ENCODE data around the gene CBX3.
"Not testable (repeated sequence)": the region's sequence is repeated elsewhere in the genome, so short reads cannot be mapped to it uniquely, and the experiment has no call there.

CBX3 gene

DNA sequence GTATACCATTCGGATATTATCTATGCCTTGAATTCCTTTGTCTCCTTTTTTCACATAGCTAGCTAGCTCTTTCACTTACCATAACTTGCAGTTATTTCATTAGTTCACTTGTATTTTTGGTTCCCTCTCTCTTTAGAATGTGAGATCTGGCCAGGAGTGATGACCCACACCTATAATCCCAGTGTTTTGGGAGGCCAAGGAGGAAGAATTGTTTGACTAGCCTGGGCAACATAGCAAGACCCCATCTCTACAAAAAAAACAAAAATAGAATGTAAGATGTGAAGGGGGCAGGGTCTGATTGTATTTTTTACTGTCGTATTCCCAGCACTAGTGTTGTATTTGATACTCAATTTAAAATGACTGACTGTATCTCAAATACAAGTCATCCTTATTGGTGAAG, 29.9 kb upstream of the CBX3 start:
- DNase-seq = no peak

DNA sequence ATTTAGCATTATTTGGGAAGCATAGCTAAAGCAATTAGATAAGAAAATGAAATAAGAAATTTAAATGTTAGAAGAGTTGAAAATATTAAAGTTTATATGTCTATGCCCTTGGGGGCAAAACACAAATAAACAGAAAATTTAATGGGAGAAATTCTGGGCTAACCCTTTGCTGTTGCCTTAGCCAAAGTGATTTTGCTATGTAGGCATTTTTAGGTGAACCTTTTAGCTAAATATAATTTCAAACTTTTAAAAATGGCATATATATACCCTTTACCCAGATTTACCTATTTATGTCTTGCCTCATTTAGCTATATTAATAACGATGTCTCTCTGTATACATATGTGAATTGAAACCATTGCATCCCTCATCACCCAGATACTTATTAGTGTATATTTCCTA, 29.5 kb upstream of the CBX3 start:
- no peak for DNase-seq

DNA sequence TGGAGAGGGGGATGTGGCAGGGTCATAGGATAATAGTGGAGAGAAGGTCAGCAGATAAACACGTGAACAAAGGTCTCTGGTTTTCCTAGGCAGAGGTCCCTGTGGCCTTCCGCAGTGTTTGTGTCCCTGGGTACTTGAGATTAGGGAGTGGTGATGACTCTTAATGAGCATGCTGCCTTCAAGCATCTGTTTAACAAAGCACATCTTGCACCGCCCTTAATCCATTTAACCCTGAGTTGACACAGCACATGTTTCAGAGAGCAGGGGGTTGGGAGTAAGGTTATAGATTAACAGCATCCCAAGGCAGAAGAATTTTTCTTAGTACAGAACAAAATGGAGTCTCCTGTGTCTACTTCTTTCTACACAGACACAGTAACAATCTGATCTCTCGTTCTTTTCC, 25.6 kb upstream of the CBX3 start:
- DNase-seq = not testable (repeated sequence)

- not testable (repeated sequence) for DNase-seq
Observed at GRCh38 chr7:26176696-26177095, 24.8 kb upstream of the CBX3 start.

GRCh38 chr7:26177269-26177668, 24.3 kb upstream of the CBX3 start:
- DNase-seq = not testable (repeated sequence)

DNA sequence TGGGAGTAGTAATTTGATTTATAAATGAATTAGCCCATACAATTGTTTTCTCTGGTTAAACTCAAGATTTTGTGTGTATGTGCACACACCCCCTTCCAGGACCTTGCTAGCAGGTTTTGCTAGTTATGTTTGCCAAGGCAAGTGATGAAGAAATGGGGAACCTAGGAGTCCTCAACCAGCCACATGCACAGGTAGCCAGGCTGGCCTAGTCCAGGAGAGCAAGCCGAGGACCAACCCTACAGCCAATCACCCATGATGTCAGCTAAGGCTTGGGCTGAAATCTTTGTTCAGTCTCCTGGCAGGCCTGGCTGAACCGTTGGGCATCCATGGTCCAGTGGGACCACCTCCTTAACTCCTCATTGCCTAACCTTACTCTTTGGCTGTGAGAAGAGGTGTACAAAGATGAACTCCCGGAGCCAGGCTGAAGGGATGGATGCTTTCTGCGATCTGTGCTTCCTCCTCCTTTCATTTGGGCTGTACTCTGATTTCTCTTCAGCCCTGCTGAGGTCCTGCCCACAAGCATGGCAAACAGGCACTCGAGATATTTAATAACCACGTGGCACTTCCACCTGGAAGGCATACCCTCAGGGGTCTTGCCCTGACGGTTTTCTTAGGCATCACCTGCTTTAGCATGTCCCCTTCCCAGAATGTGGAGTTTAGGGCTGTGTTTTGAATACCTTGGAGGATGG, 23.1 kb upstream of the CBX3 start:
- no peak for DNase-seq

DNA sequence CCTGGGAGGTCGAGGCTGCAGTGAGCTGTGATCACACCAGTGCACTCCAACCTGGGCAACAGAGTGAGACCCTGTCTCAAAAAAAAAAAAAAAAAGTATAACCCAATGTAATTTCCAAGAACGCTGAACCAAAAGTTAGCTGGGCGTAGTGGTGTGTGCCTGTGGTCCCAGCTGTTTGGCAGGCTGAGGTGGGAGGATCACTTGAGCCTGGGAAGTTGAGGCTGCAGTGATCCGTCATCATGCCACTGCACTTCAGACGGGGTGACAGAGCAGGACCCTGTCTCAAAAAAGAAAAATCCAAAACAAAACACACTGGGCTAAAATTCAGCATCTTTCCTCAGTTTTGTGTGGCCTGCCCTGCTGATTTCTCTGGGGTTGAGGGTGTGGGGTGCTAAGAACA, 22.1 kb upstream of the CBX3 start:
- DNase-seq = no peak

DNA sequence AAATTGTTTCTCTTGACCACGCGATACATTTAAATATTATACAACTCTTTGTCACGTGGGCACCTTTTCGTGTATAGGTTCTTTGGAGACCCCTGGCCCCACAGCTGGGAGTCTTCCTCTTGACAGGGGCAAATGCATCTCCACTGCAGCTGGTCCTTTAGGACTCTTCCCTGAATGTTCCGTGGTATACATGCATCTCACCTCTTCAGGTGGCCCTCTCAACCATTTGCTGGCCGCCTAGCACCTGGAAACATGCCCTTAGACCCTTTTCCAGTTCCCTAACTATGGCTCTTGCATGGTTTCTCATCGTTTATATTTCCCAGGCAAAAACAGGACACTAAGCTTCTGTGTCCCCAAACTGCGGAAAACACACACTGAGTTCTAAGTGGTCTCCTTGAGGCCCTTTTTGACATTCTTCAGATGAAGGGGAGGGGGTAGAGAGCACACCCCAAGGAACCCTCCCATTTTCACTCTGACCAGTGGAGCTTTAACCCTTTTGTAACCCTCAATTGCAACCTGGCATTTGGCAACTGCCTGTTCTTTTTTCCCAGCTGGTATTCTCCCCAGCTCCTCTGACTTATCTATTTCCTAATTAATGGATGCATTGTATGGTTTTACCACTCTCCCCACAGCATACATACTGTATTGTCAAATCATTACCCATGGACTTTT, 21.6 kb upstream of the CBX3 start:
- DNase-seq = no peak

DNA sequence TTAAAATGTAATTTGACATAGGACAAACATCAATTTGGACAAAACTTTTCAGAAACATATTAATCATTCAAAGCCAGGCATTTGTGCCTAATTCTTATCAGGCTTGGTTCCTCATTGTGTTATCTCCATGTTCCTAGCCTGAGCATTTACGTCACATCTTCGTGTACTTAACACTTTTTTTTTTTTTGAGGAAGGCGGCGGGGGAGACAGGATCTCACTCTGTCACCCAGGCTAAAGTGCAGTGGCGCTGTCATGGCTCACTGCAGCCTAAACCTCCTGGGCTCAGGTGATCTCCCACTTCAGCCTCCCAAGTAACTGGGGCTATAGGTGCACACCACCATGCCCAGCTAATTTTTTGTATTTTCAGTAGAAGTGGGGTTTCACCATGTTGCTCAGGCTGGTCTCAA, 20.8 kb upstream of the CBX3 start:
- DNase-seq = no peak

DNA sequence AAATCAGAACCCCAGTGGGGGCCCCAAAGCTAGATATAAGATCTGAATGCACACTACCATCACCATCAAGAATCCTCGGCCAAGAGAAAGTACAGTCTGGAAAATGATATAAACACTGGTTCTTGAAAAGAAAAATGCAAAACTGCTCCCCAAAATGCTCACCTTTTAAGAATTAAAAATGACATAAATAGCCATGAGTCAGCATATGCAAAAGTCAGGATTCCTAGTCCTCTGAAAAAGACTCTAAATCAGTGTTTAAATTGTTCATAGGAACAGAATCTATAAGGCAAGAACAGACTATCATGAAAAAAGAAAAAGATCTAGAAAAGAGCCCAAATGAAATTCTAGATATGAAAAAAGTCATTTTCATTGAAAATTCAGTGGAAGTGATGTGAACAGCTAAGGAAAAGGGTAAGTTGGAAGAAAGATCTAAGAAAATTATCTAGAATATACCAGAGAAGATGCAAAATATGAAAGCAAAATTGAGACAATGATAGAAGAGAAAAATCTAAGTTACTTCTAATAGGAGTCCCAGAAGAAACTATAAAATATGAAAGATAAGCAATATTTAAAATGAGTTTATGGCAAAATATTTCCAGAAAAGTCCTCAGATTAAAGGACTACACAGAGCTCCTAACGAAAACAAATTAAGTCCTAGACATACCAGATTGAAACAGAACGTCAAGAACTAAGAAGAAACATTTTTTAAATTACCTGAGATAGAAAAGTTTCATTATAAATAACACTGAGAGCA, 19.9 kb upstream of the CBX3 start:
- DNase-seq = no peak

- no peak for DNase-seq
Observed at GRCh38 chr7:26182283-26182682, 19.3 kb upstream of the CBX3 start.

GRCh38 chr7:26182706-26183105, 18.8 kb upstream of the CBX3 start:
- DNase-seq = no peak

GRCh38 chr7:26183545-26184280, 17.8 kb upstream of the CBX3 start:
- no peak for DNase-seq

DNA sequence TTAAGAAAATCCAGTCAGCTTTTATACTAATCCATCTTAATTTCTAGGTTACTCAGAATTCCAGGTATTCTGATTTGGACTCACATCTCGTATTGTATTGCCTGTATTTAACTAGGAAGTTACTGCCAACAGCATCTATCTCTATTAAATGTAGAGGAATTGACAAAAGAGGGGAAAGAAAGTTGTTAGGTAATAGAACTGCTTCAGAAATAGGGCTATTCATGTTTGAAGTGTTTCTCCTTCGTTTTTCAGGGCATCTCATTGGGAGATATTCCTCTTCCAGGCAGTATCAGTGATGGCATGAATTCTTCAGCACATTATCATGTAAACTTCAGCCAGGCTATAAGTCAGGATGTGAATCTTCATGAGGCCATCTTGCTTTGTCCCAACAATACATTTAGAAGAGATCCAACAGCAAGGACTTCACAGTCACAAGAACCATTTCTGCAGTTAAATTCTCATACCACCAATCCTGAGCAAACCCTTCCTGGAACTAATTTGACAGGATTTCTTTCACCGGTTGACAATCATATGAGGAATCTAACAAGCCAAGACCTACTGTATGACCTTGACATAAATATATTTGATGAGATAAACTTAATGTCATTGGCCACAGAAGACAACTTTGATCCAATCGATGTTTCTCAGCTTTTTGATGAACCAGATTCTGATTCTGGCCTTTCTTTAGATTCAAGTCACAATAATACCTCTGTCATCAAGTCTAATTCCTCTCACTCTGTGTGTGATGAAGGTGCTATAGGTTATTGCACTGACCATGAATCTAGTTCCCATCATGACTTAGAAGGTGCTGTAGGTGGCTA, 17.1 kb upstream of the CBX3 start:
- DNase-seq = not testable (repeated sequence)

DNA sequence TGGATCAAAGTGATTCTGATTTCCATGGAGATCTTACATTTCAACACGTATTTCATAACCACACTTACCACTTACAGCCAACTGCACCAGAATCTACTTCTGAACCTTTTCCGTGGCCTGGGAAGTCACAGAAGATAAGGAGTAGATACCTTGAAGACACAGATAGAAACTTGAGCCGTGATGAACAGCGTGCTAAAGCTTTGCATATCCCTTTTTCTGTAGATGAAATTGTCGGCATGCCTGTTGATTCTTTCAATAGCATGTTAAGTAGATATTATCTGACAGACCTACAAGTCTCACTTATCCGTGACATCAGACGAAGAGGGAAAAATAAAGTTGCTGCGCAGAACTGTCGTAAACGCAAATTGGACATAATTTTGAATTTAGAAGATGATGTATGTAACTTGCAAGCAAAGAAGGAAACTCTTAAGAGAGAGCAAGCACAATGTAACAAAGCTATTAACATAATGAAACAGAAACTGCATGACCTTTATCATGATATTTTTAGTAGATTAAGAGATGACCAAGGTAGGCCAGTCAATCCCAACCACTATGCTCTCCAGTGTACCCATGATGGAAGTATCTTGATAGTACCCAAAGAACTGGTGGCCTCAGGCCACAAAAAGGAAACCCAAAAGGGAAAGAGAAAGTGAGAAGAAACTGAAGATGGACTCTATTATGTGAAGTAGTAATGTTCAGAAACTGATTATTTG, 16.3 kb upstream of the CBX3 start:
- DNase-seq = no peak

GRCh38 chr7:26185844-26186180, 15.7 kb upstream of the CBX3 start:
- no peak for DNase-seq

GRCh38 chr7:26186364-26187311, 14.9 kb upstream of the CBX3 start:
- no peak for DNase-seq

DNA sequence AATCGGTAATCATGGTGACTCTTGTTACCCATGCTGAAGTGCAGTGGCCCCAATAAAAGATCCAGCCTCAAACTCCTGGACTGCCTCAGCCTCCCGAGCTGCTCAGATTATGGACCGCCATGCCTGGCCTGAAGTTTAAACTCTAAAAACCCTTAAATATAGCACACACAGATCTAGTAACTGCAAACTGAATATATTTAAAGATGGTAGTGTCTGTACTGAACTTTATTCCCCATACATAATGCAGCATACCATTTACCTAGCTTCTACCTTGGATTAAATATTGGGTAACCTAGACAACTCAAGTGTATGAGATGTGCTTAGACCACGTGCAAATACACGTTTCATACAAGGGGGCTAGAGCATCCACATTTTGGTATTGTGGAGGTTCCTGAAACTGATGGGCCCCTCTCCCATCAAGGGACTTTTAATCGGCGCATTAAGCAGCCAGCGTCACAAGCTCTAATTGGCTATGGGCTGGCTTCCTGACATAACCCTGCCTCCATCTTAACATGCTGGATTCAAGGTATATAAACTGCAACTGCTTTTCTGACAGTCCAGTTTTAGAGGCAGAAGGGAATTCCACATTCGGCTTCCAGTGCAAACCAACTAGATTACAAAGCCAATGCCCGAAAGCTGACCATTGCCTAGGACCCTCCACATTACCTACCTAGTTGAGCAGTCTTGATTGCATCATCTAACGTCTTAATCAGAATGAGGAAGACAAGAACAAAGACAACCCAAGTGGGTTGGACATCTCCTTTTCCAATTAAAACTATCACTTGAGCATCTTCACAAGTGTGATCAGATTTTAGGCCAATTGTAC, 14.0 kb upstream of the CBX3 start:
- DNase-seq = no peak

DNA sequence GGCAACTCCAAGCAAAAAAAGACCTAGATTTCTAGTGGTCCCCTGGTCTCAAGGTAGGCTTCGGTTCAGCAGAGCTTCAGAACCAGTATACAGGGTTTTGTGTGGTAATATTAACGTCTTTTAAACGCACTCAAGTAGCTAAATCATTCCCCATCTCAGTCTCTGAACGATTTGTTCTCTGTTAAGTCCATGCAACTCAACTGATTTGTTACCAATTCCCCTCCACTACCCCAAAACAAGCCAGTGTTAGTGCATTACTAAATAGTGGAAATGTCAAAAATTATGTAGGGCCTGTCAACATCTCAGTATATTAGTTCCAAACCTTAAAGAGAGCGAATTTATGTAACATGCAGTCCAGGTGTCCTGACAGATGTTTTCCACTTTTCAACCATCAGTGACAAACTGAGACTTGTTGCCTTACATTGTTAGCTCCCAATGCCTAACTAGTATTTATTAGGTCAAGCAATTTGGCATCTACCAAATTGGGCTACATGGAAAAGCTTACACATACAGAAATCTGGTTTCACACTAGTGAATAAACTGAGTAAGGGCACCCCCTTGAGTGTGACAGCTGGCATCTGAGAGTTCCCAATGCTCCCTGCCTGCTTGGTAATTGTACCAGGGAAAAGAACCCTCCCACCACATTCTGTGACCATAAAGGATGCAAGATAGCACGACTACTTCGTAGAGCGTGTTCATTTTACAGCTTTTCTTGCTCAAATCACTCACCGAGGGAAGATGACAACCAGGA, 13.2 kb upstream of the CBX3 start:
- no peak for DNase-seq
